HepG2 (cell line): ENCODE results near the gene HPCAL1. TPM values are rescaled to one million over a fixed set of nuclear protein-coding genes. Genes with fewer than 3 reads are reported as not detected.
A peak's percentile ranks its signal among the peaks of the same experiment; 100 is the strongest.

ENCODE experiments used
- CENPT ChIP-seq: sonication (generic); formaldehyde crosslinking; IDR thresholded peaks from 2 replicates; pipeline ENCODE4 v1.8.0; 2022; ENCODE audit warnings: low read depth, mild to moderate bottlenecking, moderate library complexity, missing genetic modification reagents
- E2F1 ChIP-seq: sonication (generic); formaldehyde crosslinking; IDR thresholded peaks from 2 replicates; pipeline ENCODE4 v1.5.0; 2020; ENCODE audit warnings: missing genetic modification reagents
- HOXD1 ChIP-seq: sonication (generic); formaldehyde crosslinking; IDR thresholded peaks from 2 replicates; pipeline ENCODE4 v1.5.0; 2020; ENCODE audit warnings: missing genetic modification reagents
- NFYB ChIP-seq: sonication (generic); formaldehyde crosslinking; IDR thresholded peaks from 2 replicates; pipeline ENCODE4 v1.4.0; 2020; ENCODE audit warnings: missing genetic modification reagents
- PRPF4 ChIP-seq: fragments of 200-400 bp; formaldehyde crosslinking; IDR thresholded peaks from 2 replicates; pipeline ENCODE4 v1.6.1; 2016; ENCODE audit warnings: low read length, low read depth; ENCODE audit not compliant: poor library complexity, severe bottlenecking
- SALL2 ChIP-seq: sonication (generic); formaldehyde crosslinking; IDR thresholded peaks from 2 replicates; pipeline ENCODE4 v1.8.1; 2023; ENCODE audit warnings: mild to moderate bottlenecking, missing genetic modification reagents, inconsistent platforms
- TFAP4 ChIP-seq: sonication (generic); IDR thresholded peaks from 2 replicates; pipeline ENCODE4 v1.6.1; 2016; ENCODE audit warnings: low read depth, borderline replicate concordance
- THYN1 ChIP-seq: sonication (generic); formaldehyde crosslinking; IDR thresholded peaks from 2 replicates; pipeline ENCODE4 v1.8.1; 2023; ENCODE audit warnings: low read depth, mild to moderate bottlenecking, moderate library complexity, missing genetic modification reagents, borderline replicate concordance
- ZC3H4 ChIP-seq: sonication (generic); formaldehyde crosslinking; IDR thresholded peaks from 2 replicates; pipeline ENCODE4 v1.4.0; 2020; ENCODE audit warnings: missing genetic modification reagents, borderline replicate concordance
- ZKSCAN8 ChIP-seq: IDR thresholded peaks from 2 replicates; pipeline ENCODE4 v1.6.1; 2016; ENCODE audit warnings: borderline replicate concordance, missing genetic modification reagents, missing compliant biosample characterization
- ZNF121 ChIP-seq: sonication (generic); formaldehyde crosslinking; IDR thresholded peaks from 2 replicates; pipeline ENCODE4 v1.5.0; 2020; ENCODE audit warnings: mild to moderate bottlenecking, missing genetic modification reagents
- ZNF205 ChIP-seq: IDR thresholded peaks from 2 replicates; pipeline ENCODE4 v1.6.1; 2018; ENCODE audit warnings: missing biosample characterization, missing genetic modification reagents
- ZNF362 ChIP-seq: sonication (generic); formaldehyde crosslinking; IDR thresholded peaks from 2 replicates; pipeline ENCODE4 v1.4.0; 2020; ENCODE audit warnings: missing genetic modification reagents, mild to moderate bottlenecking, borderline replicate concordance
- ZNF441 ChIP-seq: sonication (generic); formaldehyde crosslinking; IDR thresholded peaks from 2 replicates; pipeline ENCODE4 v1.7.0; 2021; ENCODE audit warnings: missing genetic modification reagents, borderline replicate concordance
- ZNF460 ChIP-seq: sonication (generic); formaldehyde crosslinking; IDR thresholded peaks from 2 replicates; pipeline ENCODE4 v1.5.1; 2020; ENCODE audit warnings: missing genetic modification reagents, mild to moderate bottlenecking, borderline replicate concordance
- ZNF503 ChIP-seq: sonication (generic); formaldehyde crosslinking; IDR thresholded peaks from 2 replicates; pipeline ENCODE4 v1.4.0; 2020; ENCODE audit warnings: missing genetic modification reagents
- ZNF576 ChIP-seq: sonication (generic); formaldehyde crosslinking; IDR thresholded peaks from 2 replicates; pipeline ENCODE4 v1.4.0; 2020; ENCODE audit warnings: mild to moderate bottlenecking, missing genetic modification reagents
- ZNF691 ChIP-seq: sonication (generic); formaldehyde crosslinking; IDR thresholded peaks from 2 replicates; pipeline ENCODE4 v1.4.0; 2020; ENCODE audit warnings: missing genetic modification reagents, low read depth, mild to moderate bottlenecking, borderline replicate concordance
- ZNF703 ChIP-seq: sonication (generic); formaldehyde crosslinking; IDR thresholded peaks from 2 replicates; pipeline ENCODE4 v1.5.1; 2020; ENCODE audit warnings: missing genetic modification reagents, mild to moderate bottlenecking, moderate library complexity, borderline replicate concordance
- ZNF780A ChIP-seq: sonication (generic); formaldehyde crosslinking; IDR thresholded peaks from 2 replicates; pipeline ENCODE4 v1.8.0; 2022; ENCODE audit warnings: mild to moderate bottlenecking, missing genetic modification reagents, moderate library complexity
- ZNF839 ChIP-seq: sonication (generic); formaldehyde crosslinking; IDR thresholded peaks from 2 replicates; pipeline ENCODE4 v1.4.0; 2020; ENCODE audit warnings: missing genetic modification reagents, mild to moderate bottlenecking, borderline replicate concordance
- ZNF878 ChIP-seq: sonication (generic); formaldehyde crosslinking; IDR thresholded peaks from 2 replicates; pipeline ENCODE4 v1.8.1; 2023; ENCODE audit warnings: mild to moderate bottlenecking, missing genetic modification reagents, moderate library complexity
- polyA plus RNA-seq, 8 experiments: library from polyadenylated mRNA; depleted of rRNA in 3 of 8; stranded (reverse) in 7 of 8; unstranded in 1 of 8; fragments of >200 nt; fragmentation: Illumina TruSeq in 4 of 8; extraction: Trizol in 4 of 8; gene quantifications; 2 replicates each; pipeline versions ENCODE4 v1.2.1 to v1.2.3, GENCODE V29; 2011 to 2016; ENCODE audit warnings: low read depth in 4 of 8, missing spikeins in 1 of 8, mixed read lengths in 1 of 8; ENCODE audit not compliant: insufficient read depth in 1 of 8
- total RNA-seq, 5 experiments: library from RNA; depleted of rRNA; stranded (reverse); fragments of >200 nt; fragmentation: Illumina TruSeq; extraction: Trizol; gene quantifications; 2 replicates each; pipeline ENCODE4 v1.2.3, GENCODE V29; 2016; ENCODE audit warnings: low read depth in 1 of 5

The HPCAL1 gene
- total and polyA plus RNA-seq, 2 of the 13 experiments (the other 11 are each of a cell fraction or from before 2014, with no cell fraction given) = 29.5 to 29.9 TPM

- TF ChIP-seq NFYB (peak; percentile 41; the same call in 1 of the 2 replicates), ZNF691 (CRISPR knock-in tag) (no peak; the same call in 1 of the 2 replicates), PRPF4 (no peak), ZNF576 (CRISPR knock-in tag) (no peak), ZNF121 (CRISPR knock-in tag) (peak; percentile 80; the same call in 1 of the 2 replicates), ZNF460 (CRISPR knock-in tag) (no peak), ZNF205 (CRISPR knock-in tag) (peak; percentile 72; the same call in 1 of the 2 replicates), ZKSCAN8 (CRISPR knock-in tag) (no peak), CENPT (CRISPR knock-in tag) (no peak), ZNF703 (CRISPR knock-in tag) (no peak), THYN1 (CRISPR knock-in tag) (no peak), ZNF362 (CRISPR knock-in tag) (no peak), HOXD1 (CRISPR knock-in tag) (0 out of 2 replicates have a peak, but pooled peaks have one; percentile 34), ZNF780A (CRISPR knock-in tag) (no peak), SALL2 (CRISPR knock-in tag) (0 out of 2 replicates have a peak, but pooled peaks have one; percentile 40), ZNF839 (CRISPR knock-in tag) (peak; percentile 72; the same call in 1 of the 2 replicates), E2F1 (CRISPR knock-in tag) (no peak), ZNF503 (CRISPR knock-in tag) (no peak), ZNF878 (CRISPR knock-in tag) (0 out of 2 replicates have a peak, but pooled peaks have one; percentile 47), ZC3H4 (CRISPR knock-in tag) (no peak), TFAP4 (peak; percentile 74; the same call in 1 of the 2 replicates), ZNF441 (CRISPR knock-in tag) (no peak)
Measured at GRCh38 chr2:10408649-10409579, 106.2 kb downstream of the HPCAL1 start (continued).
